Renal pelvis (tissue), 4 donors: ENCODE data around the gene RACK1. TPM values are rescaled to one million over a fixed set of nuclear protein-coding genes. Genes with fewer than 3 reads are reported as not detected.

Experiments used
- DNase-seq: peaks from one replicate; pipeline ENCODE4 v3.0.0-alpha.2; 2013
- polyA plus RNA-seq, 3 donors: library from polyadenylated mRNA; unstranded; fragments of 120-200 nt; gene quantifications; one replicate each; pipeline ENCODE4 v1.2.1, GENCODE V29; 2013; ENCODE audit not compliant: insufficient read length in 3 of 3

The RACK1 gene
- polyA plus RNA-seq, 3 donors = 2,611 to 3,136 (median 2,727) TPM

DNA sequence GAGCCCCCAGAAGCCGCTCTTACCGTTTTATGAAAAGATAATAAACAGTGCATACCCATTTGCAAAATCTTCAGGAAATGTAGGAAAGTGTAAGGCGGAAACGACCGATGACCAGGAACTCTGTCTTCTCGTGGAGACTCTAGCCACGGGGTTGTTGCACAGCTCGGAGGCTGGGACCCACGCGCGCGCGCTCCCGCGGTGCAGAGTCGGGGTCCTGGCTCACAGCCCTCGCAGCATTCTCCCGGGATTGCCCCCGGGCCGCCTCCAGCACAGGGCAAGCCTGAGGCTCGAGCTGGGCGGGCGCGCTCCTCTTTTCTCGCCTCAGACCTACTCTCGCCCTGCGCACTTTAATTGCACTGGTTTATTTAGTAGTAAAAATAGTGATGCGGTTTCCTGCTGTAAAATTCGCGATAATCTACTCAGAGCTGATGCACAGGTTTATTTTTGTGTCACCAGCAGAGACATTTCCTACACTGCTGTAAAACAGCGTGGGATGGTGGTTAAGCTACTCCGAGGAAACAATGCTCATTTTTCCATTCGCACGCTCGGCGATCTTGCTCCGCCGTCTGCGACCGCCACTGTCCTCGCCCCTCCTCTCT, 54.2 kb downstream of the RACK1 start:
- no peak for DNase-seq

DNA sequence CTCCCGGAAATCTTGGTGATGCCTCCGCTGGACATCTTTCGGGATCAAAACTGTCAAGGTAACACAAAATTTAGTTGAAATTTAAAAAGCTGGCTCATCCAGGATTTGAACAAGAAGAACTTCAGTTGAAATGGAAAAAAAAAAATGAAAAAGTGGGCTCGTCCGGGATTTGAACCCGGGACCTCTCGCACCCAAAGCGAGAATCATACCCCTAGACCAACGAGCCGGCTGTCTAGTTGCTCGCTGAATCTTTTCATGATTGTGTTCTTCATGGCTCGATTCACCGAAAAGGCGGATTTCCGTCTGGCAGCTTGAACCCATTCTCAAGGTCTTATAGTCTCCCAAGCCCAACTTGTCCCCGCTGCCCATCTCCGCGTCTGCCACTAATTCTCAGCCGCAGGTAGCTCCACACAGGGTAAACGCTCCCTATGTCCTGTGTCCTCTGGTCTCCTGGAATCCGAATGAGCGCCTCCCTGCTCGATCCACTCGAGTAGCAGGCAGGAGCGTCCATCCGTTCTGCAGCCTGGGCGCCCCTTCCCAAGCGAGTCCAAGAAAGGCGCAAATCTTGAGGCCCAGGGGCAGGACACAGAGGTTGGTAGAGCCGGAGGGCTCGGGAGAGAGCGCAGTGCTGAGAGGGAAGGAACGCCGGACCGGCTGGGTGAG, 54.9 kb downstream of the RACK1 start:
- DNase-seq = no peak

DNA sequence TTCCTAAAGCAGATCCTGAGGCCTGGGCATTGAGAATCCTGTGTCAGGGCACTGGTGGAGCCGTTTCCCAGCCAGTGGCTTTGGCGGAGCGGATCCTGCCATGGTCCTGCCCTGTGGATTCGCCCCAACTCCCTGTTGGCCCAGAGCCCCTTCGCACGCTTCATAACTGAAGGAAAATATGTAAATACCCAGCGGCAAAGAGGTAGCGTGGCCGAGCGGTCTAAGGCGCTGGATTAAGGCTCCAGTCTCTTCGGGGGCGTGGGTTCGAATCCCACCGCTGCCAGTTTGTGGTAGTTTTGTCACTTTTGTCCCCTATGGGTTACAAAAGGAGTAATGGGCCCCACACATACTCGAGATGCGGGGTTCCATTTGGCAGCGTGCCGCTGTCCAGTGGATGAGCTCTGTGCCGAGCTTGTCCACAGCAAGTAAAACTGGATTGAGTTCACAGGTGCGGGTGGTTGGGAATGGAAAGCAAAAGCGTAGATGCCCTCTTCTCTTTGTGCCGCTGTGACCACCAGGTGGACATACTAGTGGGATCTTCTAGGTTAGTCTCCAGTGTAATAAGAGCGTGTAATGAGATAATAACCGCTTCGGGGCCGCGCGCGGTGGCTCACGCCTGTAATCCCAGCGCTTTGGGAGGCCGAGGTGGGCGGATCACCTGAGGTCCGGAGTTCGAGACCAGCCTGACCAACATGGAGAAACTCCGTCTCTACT, 56.0 kb downstream of the RACK1 start:
- no peak for DNase-seq

DNA sequence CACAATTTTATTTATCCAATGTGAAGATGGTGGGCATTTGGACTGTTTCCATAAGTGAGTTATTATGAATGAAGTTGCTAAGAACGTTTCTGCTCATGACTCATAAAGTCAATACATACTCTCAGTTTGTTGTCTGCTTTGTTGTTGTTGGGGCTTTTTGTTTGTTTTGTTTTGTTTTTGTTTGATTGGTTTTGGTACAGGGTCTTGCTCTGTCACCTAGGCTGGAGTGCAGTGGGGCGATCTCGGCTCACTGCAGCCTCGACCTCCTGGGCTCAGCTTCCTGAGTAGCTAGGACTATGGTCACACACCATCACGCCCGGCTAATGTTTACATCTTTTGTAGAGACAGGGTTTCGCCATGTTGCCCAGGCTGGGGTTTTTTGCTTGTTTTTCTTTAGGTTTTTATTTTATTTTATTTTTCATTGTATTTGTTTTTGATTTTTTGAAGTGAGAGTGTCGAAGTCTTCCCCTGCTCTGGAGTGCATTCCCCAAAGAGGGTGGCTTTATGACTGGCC, 56.7 kb downstream of the RACK1 start:
- no peak for DNase-seq

Other genes starting within 250 kb of the RACK1 start
- 10 to 100 TPM in 2 of 3 donors, 1 to 10 TPM in 1; 5.3 to 14.7 (median 10.2) TPM for gene BTNL9, start 203.6 kb downstream of the RACK1 start, polyA plus RNA-seq
- under 1 TPM in 1 of 3 donors, not detected in 2; 0.06 TPM for gene OR2V1, start 112.7 kb downstream of the RACK1 start, polyA plus RNA-seq
- under 1 TPM in 2 of 3 donors, not detected in 1; 0.04 TPM for gene OR2V2, start 96.3 kb downstream of the RACK1 start, polyA plus RNA-seq
- gene TRIM7, start 38.7 kb downstream of the RACK1 start, polyA plus RNA-seq = under 1 TPM; 0.23 to 0.42 (median 0.31) TPM
- 10 to 100 TPM; 38.3 to 40.6 (median 40.1) TPM for gene TRIM41, start 20.6 kb downstream of the RACK1 start, polyA plus RNA-seq
- gene TRIM52, start 17.2 kb upstream of the RACK1 start, polyA plus RNA-seq = 10 to 100 TPM; 20.8 to 49.2 (median 41.5) TPM
- not detected for gene OR4F3, start 123.4 kb upstream of the RACK1 start, polyA plus RNA-seq